Prostate gland (tissue), 2 donors: ENCODE measurements around the gene NPC1L1.

Source experiments
- CTCF ChIP-seq, 4 experiments: fragments of 200-600 bp in 2 of 4; fragments of 450-650 bp in 2 of 4; sonication (generic) in 2 of 4; IDR thresholded peaks; 1 replicate in 3 of 4; 2 replicates in 1 of 4; pipeline ENCODE4 v1.5.1; 2016 to 2019; ENCODE audit warnings: antibody characterized with exemption in 4 of 4, mild to moderate bottlenecking in 2 of 4, moderate library complexity in 2 of 4
- POLR2A ChIP-seq: fragments of 450-650 bp; IDR thresholded peaks from one replicate; pipeline ENCODE4 v1.6.1; 2016; ENCODE audit warnings: antibody characterized with exemption, mild to moderate bottlenecking
- POLR2AphosphoS5 ChIP-seq: sonication (generic); formaldehyde crosslinking; IDR thresholded peaks from one replicate; pipeline ENCODE4 v1.6.1; 2017; ENCODE audit warnings: antibody characterized with exemption

GRCh38 chr7:44575054-44575453, 33.9 kb upstream of the NPC1L1 start:
- TF ChIP-seq CTCF (IDR thresholded peaks at IDR 0.05) (no peak), POLR2AphosphoS5 (no peak), POLR2A (no peak)
